Effector CD4-positive, alpha-beta T cell (primary cell): ENCODE measurements around the gene GFM1.
"Not testable (repeated sequence)": the region's sequence is repeated elsewhere in the genome, so short reads cannot be mapped to it uniquely, and the experiment has no call there.

Source experiments
- DNase-seq: peaks from one replicate; pipeline ENCODE4 v3.0.0-alpha.2; 2020

The GFM1 gene

DNA sequence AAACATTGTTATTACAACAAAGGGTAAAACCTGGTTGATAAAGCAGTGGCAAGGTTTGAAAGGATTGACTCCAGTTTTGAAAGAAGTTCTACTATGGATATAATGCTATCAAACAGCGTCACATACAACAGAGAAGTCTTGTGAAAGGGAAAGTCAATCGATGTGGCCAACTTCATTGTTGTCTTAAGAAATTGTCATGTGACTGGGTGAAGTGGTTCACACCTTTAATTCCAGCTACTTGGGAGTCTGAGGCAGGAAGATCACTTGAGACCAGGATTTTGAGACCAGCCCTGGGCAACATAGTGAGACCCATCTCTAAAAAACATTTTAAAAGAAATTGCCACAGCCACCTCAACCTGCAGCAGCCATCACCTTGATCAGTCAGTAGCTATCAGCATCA lies 34.4 kb downstream of the GFM1 start:
- DNase-seq: no peak

GRCh38 chr3:158679547-158680000 lies 35.2 kb downstream of the GFM1 start:
- DNase-seq: no peak

DNA sequence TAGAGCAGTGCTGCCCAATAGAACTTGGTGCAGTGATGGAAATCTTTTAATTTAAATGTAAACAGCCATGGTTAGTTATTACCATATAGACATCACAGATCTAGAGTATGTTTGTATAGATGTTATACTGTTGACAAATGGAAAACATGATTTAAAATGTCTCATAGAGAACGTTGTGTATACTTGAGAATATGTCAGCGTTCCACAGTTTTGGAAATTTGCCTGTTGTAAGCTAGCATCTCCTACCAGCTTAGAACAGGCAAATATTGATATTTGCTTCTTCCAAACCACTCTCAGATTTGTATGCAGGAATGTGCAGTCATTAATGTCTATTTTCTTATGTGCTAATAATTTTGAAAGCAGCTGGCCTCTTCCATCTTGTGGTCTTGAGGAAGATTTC lies 36.5 kb downstream of the GFM1 start:
- DNase-seq: no peak

DNA sequence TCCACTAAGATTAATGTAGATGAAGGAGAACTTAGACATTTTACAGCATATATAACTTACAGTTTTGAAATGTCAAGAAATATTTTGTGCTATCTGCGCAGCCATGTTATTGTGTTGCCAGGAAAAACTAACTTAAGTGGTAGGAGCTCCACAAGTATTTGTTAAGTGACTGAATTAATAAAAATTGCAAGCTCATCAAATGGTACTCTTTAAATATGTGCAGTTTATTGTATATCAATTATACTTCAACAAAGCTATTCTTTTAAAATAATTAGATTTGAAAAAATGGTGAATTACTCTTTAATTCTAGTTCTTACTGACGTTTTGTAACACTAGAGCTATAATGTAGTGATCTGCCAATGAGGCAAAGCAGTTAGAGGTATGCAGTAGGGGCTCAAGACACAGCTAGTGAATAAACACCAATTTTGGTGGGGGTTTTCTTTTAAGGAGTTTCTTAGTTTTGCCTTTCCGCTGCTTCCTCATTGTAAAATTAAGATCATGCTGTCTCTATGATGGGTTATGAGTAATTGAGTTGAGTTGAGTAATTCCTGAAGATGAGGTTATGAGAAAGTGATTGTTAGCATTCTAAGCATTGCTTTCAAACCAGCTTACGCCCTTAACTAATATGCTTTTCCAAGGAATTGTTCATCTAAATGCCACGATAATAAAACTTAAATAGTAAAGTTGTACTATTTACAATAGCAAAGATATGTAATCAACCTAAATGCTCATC lies 39.1 kb downstream of the GFM1 start:
- DNase-seq: no peak

GRCh38 chr3:158685159-158685558 lies 40.8 kb downstream of the GFM1 start:
- no peak for DNase-seq

DNA sequence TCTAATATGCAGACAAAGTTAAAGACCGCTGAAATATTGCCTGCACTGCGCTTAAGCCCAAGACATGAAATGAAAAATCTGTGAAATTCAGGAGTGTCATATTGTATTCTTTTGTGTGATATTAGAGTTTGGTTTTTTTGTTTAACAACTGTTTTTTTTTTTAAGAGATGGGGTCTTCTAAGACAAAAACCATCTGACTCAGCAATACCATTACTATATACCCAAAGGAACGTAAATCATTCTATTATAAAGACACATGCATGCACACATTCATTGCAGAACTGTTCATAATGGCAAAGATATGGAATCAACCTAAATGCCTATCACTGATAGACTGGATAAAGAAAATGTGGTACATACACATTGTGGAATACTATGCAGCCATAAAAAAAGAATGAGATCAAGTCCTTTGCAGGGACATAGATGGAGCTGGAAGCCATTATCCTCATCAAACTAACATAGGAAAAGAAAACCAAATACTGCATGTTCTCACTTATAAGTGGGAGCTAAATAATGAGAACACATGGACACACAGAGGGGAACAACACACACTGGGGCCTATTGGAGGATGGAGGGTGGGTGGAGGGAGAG lies 49.6 kb downstream of the GFM1 start:
- DNase-seq: not testable (repeated sequence)

- no peak for DNase-seq
These were observed 52.3 kb downstream of the GFM1 start for GRCh38 chr3:158696618-158697017.

DNA sequence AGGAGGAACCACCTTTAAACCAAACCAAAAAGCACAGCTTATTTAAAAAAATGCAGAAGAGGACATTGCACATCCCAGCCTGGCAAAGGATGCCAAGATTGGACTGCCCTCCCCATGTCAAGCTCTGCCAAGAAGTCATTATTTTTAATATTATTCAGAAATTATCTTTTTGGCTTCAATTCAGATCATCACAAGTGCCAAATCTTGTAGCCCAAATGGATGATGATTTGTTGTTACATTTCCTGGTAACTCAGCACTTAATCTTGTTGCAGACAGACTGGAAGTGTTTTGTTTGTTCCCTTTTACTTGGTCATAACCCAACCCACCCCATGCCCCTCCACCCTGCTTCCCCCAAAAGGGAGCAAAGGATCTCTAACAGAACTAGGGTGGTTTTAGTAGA lies 56.2 kb downstream of the GFM1 start:
- no peak for DNase-seq

DNA sequence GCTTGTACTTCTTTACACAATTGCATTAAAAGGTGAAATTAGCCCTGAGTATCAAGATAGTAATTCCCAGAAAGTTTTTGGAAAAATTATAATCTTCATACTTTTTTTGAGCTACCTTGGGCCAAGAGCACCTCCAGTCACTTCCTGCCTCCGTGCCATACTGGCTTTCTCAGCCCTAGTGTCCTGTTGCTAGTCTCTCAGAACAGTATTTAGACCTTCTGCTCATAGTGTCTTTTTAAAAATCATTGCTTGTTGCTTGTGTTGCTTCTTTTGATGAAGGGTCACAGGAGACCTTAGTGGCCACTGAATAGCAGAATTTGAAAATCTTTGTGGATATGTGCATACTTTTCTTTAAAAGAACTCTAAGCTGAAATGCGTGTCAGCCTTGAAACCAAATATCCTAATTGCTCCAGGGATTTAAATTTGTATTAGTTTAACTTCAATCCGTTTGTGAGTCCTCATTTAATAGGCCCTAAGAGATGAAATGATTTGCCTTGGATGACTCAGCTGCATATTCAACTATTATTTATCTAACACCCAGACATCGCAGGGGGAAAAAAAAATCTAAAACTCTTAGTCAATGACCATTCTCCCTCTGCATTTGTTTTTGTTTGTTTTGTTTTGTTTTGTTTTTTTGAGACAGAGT lies 57.2 kb downstream of the GFM1 start:
- no peak for DNase-seq

GRCh38 chr3:158702815-158703481 lies 58.6 kb downstream of the GFM1 start:
- DNase-seq: no peak

DNA sequence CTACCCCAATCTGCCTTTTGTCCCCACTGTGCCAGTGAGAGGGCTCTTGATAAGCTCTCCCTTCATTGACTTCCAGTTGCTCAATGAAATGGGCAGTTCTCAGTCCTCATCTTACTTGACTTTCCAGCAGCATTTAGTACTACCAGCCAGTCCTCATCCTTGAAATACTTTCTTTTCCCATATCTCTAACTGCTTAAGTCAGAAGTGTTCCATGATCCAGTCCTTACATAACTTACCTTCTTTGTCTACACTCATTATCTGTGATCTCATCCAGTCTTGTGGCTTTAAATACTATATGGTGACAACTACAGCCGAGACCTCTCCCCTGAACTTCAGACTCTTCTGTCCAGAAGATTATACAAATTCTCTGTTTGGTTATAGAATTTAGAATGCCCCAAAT lies 59.2 kb downstream of the GFM1 start:
- no peak for DNase-seq

DNA sequence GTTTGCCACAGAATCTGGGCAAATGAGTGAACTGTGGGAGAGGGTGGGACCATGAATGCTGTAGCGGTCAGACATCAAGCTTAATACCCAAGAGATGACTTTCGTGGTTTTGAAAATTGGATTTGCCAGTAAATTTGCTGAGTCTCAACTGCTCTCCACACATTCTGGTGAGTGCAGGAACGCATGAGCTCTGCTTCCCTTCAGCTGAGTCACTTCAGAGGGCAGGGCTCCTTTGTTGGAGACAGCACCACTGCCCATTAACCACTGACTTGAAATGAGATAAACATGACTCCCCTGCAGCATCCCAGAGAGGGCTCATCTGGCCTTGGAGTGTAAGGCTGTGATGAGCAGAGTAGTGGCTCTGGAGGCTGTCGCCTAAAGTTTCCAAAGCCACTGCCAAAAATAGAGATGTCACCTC lies 65.3 kb downstream of the GFM1 start:
- no peak for DNase-seq

- DNase-seq: no peak
These were observed 66.3 kb downstream of the GFM1 start for GRCh38 chr3:158710601-158711000.

GRCh38 chr3:158711886-158712285 lies 67.6 kb downstream of the GFM1 start:
- no peak for DNase-seq

DNA sequence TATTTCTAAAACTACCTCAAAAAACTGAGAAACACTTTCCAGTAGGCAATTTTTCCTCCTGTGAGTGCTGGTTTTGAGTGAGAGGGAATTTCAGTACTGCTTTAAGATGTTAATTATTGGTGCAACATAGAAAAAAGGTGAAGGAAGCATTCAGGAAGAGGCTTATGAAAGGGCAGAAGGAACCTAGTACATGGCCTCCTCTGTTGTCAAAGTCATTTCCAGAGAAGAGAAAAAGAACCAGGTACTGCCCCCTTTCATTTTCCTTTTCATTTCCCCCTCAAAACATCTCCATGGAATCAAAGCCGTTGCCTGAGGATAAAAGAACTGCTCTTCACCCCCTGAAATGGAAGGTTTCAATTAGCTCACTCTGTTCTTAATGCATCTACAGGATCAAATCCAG lies 68.1 kb downstream of the GFM1 start:
- DNase-seq: no peak

GRCh38 chr3:158713094-158713499 lies 68.8 kb downstream of the GFM1 start:
- no peak for DNase-seq

GRCh38 chr3:158717576-158717975 lies 73.2 kb downstream of the GFM1 start:
- no peak for DNase-seq

- no peak for DNase-seq
These were observed 74.3 kb downstream of the GFM1 start for GRCh38 chr3:158718490-158719170.

DNA sequence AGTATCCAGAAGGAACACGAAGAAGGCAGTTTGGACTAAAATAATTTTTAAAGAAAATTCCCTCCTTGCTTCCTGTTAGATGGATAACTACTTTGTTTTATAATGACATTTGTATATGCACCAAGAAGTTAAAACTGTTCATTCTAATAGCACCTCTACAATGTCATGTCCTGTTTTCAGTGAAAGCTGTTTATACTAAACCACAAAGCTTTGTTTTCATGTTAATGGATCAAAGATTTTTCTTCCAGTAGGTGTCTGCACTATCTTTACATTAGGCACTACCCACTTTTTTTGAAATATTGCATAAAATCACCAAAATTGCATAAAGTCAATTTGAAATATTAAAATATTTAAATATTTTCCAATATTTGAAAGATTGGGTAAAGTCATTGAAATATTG lies 77.8 kb downstream of the GFM1 start:
- no peak for DNase-seq

DNA sequence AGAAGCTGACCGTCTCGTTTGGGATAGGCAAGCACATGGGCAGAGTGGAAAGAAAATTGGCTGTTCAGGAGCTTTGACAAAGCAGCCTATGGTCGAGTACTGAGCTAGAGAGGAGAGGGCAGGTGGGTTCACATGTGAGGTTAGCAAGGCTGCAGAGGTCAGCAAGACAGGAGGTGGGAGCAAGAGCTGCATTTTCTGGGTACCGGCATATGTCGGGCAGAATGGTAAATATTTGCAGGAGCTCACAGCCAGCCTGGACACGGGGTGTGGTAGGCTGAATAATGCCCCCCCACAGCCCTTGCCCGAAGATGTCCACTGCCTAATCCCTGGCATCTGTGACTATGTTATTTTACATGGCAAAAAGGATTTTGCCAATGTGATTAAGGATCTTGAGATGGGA lies 79.7 kb downstream of the GFM1 start:
- no peak for DNase-seq

- DNase-seq: no peak
These were observed 81.2 kb downstream of the GFM1 start for GRCh38 chr3:158725348-158726011.
